Islet precursor cell (in vitro differentiated cells): ENCODE data around the gene FCHSD1.
A peak's percentile ranks its signal among the peaks of the same experiment; 100 is the strongest.

Experiments used
- DNase-seq: peaks from one replicate; pipeline ENCODE4 v3.0.0-alpha.2; 2018

FCHSD1 gene

DNA sequence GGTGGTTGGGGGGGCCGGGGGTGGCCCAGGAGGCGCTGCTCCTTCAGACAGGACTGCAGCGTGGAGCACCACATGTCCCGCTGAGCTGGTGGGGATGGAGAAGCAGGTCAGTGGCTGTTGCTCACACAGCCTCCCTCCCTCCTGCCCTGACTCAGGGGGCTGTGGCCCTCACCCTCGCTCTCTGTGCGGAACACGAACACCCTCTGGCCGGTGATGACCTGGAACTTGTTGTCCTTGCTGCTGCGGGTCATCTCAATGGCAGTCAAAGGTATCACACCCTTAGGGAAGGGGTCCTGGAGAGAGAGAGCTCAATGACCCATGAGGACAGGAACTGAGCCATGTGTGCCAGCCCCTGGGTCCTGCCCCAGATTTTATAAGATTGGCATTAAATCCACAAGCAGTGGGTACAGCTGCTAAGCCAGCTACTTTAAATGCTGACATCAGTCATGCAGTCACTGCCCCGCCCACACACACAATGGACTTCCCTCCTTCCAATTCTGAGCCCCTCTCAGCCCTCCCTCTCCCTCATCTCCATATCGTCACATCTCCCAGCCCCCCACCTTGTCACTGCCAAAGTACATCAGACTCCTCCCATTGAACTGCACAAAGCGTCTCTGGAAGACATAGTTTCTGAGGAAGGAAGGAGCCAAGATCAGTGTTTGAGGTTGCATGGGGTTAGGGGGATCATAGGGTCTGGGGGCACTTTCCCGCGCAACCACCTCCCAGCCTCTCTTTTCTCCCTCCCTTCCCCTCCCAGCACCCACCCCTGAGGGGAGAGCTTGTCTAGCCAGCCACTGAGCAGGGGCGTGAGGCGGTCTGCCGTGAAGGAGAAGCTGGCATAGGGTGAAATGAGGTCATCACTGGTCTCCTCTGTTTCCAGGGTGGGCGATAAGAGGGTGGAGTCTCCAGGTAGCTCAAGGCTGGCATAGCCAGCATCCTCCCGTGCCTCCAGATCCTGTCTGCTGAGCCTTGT, 21.9 kb upstream of the FCHSD1 start:
- no peak for DNase-seq

GRCh38 chr5:141672071-141672840, 21.0 kb upstream of the FCHSD1 start:
- no peak for DNase-seq

- DNase-seq, result no peak
These were observed 18.3 kb upstream of the FCHSD1 start for GRCh38 chr5:141669520-141669919.

- no peak for DNase-seq
These were observed 17.5 kb upstream of the FCHSD1 start for GRCh38 chr5:141668601-141669265.

DNA sequence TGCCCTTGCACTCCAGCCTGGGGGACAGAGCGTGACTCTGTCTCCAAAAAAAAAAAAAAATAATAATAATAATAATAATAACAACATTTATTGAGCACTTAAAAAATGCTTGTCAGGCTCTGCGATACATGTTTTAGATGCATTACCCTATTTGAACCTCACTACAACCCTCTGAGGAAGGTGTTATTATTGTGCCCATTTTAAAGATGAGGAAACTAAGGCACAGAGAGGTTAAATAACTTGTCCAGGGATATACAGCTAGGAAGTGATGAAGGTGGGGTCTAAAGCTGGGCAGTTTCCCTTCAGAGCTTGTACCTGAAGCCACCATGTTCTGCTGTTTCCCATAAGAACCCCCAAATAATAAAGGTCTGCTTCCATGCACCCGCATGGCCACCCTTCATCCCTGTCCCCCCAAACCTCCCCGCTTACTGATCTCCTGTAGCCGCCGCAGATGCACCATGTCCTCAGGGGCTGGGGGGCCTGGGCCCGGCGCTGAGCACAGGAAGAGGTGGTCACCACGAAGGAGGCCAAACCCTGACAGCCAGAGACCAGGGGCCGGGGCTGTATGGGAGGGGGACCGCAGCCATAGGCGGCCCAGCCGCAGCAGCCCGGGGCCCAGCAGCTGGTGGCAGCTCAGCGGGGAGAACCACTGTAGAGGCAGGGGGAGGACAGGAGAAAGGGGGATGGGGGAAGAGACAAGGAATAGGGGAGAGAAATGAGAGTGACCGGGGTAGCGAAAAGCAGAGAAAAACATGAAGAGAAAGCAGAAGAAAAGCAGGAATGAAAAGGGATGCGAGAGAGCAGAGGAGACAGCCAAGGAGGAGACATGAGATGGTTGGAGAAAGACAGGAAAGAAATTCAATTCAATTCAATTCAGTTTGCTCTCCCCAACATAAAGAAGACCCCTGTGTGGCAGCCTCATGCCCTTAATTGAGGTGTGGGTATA, 15.1 kb upstream of the FCHSD1 start:
- DNase-seq, result no peak

- peak; percentile 84 for DNase-seq
These were observed 13.7 kb upstream of the FCHSD1 start for GRCh38 chr5:141664733-141665461.

DNA sequence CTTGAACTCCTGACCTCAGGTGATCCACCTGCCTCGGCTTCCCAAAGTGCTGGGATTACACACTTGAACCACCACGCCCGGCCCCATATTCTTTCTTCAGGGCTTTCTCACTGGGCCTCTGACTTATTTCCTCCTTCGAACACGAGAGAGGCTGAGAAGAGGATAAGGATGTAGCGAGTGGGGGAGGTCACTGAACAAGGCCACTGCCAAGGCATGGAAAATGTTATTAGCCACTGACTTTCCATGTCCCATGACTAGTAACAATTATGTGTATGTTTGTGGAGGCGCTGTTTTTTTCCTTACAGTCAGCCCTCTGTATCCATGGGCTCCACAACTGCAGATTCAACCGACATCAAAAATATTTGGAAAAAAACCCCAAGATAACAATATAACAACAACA, 12.3 kb upstream of the FCHSD1 start:
- DNase-seq, result no peak

DNA sequence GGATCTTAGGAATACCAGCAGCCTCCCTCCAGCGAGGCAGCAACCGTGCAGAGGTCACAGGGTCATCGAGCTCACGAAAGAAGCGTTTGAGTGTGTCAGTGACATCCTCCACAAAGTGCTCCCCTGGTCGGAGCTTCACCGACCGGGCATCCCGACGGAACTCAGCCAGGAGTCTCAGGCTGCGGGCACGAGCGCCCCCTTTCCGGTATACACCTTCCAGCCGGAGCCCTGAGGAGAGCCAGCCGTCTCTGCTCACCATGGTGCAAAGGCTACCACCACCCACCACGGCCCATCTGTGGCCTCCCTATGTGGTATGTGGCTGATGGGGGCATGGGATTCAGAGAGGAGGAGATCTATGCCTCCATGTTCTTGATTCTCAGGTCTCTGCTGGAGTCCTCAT, 10.8 kb upstream of the FCHSD1 start:
- no peak for DNase-seq

GRCh38 chr5:141657937-141658545, 6.8 kb upstream of the FCHSD1 start:
- DNase-seq, result no peak

DNA sequence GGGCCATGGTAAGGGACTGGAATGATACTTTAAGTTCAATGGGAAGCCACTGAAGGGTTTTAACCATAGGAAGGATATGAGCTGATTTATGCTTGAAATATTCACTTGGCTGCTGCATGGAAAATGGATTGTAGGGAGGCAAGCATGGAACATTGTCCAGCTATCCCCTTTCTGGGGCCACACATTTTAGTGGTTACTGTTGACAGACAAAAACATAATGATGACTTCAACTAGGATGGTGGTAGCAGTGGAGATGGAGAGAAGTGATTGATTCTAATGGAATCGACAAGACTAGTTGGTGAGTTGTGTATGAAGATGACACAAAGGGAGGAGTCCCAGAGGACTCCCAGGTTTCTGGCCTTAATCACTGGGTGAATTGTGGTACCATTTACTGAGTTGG, 6.2 kb upstream of the FCHSD1 start:
- DNase-seq, result no peak

GRCh38 chr5:141656396-141656795, 5.2 kb upstream of the FCHSD1 start:
- no peak for DNase-seq

DNA sequence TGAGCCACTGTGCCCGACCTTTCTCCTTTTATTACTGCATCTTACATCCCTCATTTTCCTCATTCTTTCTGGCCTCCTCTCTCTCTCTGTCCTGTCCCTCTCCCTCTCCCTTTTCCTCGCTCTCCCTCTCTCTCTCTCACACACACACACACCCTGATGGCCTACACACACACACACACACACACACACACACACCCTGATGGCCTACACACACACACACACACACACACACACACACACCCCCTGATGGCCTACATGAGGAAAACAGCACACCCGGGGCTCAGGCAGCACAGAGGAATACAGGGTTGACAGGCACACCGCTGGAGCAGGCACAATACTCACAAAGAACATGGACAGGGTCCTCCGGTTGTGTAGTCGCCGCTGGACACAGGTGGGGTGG, 3.8 kb upstream of the FCHSD1 start:
- no peak for DNase-seq

- DNase-seq, result no peak
These were observed 3.1 kb upstream of the FCHSD1 start for GRCh38 chr5:141654298-141654697.

DNA sequence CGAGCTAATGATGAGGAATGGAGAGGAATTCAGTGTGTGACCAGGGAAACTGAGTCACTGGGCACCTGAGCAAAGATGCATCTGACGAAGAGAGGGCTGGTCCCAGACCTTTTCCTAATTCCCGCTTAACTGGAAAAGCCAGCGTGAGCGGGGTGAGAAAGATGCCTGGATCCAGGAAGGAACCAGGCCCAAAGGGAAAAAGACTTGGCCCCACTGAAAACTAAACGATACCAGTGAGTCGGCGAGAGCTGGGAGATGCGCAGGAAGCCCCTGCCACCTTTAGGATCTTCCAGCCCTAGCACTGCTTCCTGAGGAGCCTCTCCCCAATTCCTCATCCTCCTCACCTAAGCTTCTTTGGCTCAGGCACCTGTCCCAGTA, 499 bp upstream of the FCHSD1 start:
- no peak for DNase-seq

DNA sequence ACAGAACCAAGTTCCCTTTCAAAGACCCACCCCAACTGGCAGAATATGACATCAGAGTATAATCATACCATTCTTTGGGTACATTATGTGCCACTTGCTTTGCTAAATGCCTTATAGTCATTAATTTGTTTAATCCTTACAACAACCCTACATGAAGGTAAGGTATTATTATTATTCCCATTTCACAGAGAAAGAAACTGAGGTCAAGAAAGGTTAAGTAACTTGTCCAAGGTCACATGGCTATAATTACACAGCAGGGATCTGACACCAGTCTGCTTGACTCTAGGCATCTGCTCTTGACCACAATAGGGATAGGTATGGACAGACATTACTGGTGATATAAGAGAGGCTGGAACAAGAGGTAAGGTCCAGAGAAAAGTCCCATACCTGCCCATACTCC, 1.2 kb downstream of the FCHSD1 start:
- DNase-seq, result no peak

DNA sequence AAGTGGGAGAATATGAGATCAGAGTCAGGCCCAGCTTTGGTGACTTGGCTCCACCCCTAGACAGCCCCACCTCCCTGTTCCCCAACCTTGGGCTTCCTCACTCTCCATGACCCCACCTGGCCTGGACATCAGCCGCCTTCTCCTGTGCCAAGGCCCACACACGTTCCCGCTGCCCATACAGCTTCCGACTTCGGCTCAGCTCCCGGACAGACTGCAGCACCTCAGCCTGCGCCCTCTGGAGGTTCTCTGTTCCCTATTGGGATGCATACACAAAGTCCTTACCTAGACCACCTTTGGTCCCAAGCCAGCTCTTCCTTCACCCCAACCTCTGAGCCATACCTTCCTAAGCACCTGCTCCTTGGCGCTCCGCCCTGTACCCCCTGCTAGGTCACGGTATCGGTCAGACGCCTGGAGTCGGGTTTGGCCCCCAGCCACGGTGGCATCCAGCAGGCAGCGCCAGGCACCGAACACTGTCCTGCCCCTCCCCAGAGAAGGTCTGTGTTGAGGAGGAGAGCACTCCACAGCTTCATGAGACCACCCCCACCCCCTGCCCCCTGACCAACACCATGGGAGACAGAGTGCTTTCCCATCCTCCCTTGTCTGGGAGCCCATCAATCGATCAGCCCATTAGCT, 2.0 kb downstream of the FCHSD1 start:
- no peak for DNase-seq

- no peak for DNase-seq
These were observed 3.4 kb downstream of the FCHSD1 start for GRCh38 chr5:141647851-141648250.

DNA sequence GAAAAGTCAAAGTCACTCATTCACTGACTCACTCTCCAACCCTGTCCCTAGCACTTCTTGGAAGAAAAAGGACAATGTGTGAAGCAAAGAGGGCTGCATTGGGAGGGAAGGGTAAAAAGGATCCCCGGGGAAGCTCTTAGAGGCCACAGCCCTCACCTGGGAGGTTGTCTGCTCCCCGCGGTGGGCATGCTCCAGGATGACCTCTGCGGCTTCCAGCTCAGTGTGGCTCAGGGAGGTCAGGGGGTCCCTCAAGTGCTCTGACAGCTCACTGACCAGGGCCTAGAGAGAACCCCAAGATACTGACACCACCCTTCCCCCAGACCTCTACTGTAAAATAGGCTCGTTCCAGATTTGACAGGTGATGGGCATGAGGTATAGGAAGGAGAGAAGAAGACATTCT, 4.0 kb downstream of the FCHSD1 start:
- no peak for DNase-seq

DNA sequence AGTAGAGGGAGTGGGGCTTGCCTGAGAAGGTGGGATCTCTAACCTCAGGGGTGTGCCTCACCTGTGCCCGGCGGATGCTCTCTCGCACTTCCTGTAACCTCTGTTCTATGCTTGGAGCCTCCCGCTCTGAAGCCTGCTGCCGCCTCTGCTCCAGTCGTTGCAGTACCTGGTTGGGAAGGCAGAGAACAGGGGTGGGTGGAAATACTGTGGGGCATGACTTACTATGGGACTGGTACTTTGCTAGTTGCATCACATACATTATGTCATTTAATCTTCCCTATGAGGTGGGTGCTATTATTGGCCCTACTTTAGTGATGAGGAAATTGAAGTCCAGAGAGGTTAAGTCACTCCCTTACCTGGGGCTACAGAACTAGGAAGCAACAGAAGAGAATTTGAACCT, 5.2 kb downstream of the FCHSD1 start:
- DNase-seq, result no peak

DNA sequence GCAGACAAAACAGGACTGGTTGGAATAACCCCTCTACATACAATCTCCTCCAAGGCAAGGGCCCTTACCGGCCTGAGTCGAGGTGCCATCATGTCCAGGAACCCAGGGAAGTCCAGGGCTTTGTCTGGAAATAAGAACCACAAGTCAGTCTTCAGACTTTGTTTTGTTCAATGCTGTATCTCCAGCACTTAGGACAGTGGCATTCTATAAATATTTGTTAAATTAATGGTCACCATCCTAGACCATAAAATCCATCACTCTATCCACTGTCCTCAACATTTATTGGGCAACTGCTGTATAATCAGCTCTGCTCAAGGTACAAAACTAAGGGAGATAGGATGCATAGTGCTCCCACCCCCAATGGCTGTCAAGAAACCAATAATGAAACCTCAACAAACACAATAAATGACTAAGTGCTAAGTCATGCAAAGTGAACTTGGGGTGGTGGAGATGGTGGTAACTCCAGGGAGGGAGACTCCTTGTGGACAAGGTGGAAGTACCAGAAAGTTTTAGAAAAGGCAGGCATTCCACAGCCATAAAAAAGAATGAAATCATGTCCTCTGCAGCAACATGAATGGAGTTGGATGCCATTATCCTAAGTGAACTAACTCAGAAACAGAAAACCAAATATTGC, 9.5 kb downstream of the FCHSD1 start:
- no peak for DNase-seq
